Upper lobe of right lung (tissue), 1 donor: Measurements from ENCODE around the gene OTUB2. TPM values are rescaled to one million over a fixed set of nuclear protein-coding genes. Genes with fewer than 3 reads are reported as not detected.

ENCODE experiments used
- ATAC-seq: fragments of 200-7000 bp; cut with Tn5 transposase; one replicate; pipeline ENCODE4 v1.9.1; 2020; ENCODE audit warnings: mild to moderate bottlenecking, moderate library complexity
- DNase-seq: peaks from one replicate; pipeline ENCODE4 v3.0.0-alpha.2; 2020
- H3K27ac ChIP-seq: fragments of 200-600 bp; one replicate; pipeline ENCODE4 v1.8.0; 2022
- H3K27me3 ChIP-seq: fragments of 200-600 bp; one replicate; pipeline ENCODE4 v1.8.0; 2022; ENCODE audit warnings: mild to moderate bottlenecking
- H3K36me3 ChIP-seq: fragments of 200-600 bp; one replicate; pipeline ENCODE4 v1.8.0; 2022
- H3K4me1 ChIP-seq: fragments of 200-600 bp; one replicate; pipeline ENCODE4 v1.8.0; 2022
- H3K4me3 ChIP-seq: fragments of 200-600 bp; one replicate; pipeline ENCODE4 v1.8.0; 2022; ENCODE audit warnings: mild to moderate bottlenecking
- H3K9me3 ChIP-seq: fragments of 200-600 bp; one replicate; pipeline ENCODE4 v1.8.0; 2022
- intact Hi-C: fragments of 100-400 bp; cut with DNase I; formaldehyde crosslinking; loops from one replicate; pipeline ENCODE4 v1.11.0; 2022
- total RNA-seq: library from RNA; stranded (reverse); fragmentation: NEBNext Ultra II Directional; extraction: Animal tissue kit (Norgen Biotek cat#: 25700); gene quantifications from one replicate; pipeline ENCODE4 v1.2.1, GENCODE V29; 2021
- TF ChIP-seq, protein P1 (sequence below): fragments of 200-600 bp; IDR thresholded peaks from one replicate; pipeline ENCODE4 v1.8.0; 2022; ENCODE audit warnings: antibody characterized with exemption
- donor health status: DM: no; HTN: yes; CAD: no; lungs with severe emphysema.

Gene OTUB2
- total RNA-seq, 1 donor from 2014 or later: 1.0 TPM

DNA sequence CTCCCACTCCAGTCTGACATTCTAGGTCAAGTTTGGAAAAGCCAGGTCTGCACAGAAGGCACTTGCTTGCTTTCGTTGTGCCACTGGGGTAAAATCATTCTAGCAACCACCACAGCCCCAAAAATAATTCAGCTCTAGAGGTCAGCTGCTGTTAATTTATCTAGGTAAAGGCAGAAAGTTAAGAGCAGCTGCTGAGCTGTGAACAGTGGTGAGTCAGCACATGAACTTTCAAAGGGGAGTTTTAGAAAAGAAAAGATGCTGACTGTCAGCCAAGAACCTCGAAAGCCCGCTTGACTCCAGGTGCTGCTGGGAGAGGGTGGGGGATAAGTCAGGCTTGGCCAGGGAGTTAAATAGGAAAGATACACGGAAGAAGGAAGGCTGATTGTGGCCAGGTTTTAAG is 16.4 kb upstream of the OTUB2 start:
- Histone ChIP-seq H3K36me3 (no peaks in the 10 kb centered on the region), H3K4me1 (no peaks in the 10 kb centered on the region), H3K4me3 (no peak overlapping the region), H3K27ac (no peak overlapping the region), H3K27me3 (no peaks in the 10 kb centered on the region), H3K9me3 (no peaks in the 10 kb centered on the region)
- DNase-seq (no peak), ATAC-seq (no peak)
- intact Hi-C loops: no loop called here
- TF ChIP-seq, protein P1, sequence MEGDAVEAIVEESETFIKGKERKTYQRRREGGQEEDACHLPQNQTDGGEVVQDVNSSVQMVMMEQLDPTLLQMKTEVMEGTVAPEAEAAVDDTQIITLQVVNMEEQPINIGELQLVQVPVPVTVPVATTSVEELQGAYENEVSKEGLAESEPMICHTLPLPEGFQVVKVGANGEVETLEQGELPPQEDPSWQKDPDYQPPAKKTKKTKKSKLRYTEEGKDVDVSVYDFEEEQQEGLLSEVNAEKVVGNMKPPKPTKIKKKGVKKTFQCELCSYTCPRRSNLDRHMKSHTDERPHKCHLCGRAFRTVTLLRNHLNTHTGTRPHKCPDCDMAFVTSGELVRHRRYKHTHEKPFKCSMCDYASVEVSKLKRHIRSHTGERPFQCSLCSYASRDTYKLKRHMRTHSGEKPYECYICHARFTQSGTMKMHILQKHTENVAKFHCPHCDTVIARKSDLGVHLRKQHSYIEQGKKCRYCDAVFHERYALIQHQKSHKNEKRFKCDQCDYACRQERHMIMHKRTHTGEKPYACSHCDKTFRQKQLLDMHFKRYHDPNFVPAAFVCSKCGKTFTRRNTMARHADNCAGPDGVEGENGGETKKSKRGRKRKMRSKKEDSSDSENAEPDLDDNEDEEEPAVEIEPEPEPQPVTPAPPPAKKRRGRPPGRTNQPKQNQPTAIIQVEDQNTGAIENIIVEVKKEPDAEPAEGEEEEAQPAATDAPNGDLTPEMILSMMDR: no peak

DNA sequence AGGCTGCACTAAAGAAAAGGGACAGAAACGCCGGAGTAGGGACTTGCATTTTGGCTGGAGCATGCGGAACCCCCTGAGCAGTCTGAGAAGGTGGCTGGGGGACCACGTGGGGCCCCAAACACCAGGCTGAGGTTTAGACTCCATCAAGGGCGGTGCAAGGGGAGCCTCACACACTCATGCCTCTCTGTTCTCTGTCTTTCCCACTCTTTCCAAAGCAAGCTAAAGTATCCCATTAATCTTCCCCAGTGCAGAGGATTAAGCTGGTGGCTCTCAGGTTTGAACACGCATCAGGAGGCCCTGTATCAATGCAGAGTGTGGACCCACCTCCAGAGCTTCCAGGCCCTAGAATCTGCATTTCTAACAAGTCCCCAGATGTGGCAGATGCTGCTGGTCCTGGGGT is 15.5 kb upstream of the OTUB2 start:
- H3K4me1 ChIP-seq: no peaks in the 10 kb centered on the region
- DNase-seq (no peak), ATAC-seq (no peak)
- no peak overlapping the region for H3K4me3 ChIP-seq
- TF ChIP-seq, protein P1: no peak
- H3K27me3 ChIP-seq: no peaks in the 10 kb centered on the region
- no peaks in the 10 kb centered on the region for H3K36me3 ChIP-seq
- no peaks in the 10 kb centered on the region for H3K9me3 ChIP-seq
- intact Hi-C loops: no loop called here
- H3K27ac ChIP-seq: no peak overlapping the region

DNA sequence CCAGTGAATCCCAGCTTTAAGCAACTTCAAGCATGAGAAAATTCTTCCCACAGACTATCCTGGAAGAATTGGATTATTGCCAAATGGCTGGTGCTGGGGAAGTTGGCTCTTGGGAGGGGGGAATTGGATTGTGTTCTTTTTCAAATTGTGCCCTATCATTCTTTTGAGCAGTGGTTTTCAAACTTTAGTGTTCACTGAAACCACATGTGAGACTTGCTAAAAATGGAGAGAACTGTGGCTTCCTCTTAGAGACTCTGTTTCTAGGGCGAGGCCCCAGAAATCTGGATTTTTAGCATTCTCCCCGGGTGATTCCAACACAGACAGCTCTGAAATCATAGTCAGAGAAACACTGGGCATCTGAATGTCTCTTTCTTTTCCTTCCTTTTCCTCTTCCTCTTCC is 14.3 kb upstream of the OTUB2 start:
- DNase-seq (no peak), ATAC-seq (no peak)
- intact Hi-C loops: no loop called here

DNA sequence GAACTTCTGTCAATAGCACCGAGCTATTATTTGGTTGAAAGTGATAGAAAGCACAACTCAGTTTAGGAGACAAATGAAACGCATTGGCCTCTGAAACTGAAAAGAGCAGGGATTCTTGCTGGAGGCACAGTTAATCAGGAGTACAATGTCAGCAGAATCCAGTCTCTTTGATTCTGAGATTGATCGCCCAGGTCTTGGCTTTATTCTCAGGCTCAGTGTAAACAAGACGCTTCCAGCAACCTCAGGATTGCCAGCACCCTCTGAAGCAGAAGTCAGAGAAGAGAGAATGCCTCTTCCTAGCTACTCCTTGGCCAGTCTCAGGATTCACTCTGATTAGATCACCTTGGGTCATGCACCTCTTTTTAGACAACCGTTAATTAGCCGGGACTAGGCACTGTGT is 11.8 kb upstream of the OTUB2 start:
- no peaks in the 10 kb centered on the region for H3K9me3 ChIP-seq
- TF ChIP-seq, protein P1: no peak
- no peaks in the 10 kb centered on the region for H3K36me3 ChIP-seq
- H3K4me1 ChIP-seq: no peaks in the 10 kb centered on the region
- DNase-seq: no peak
- no peaks in the 10 kb centered on the region for H3K27me3 ChIP-seq
- no peak for ATAC-seq
- no peak overlapping the region for H3K27ac ChIP-seq
- intact Hi-C loops: no loop called here
- no peak overlapping the region for H3K4me3 ChIP-seq

More for the DNA sequence above, 14.3 kb upstream of the OTUB2 start:
- H3K9me3 ChIP-seq: no peaks in the 10 kb centered on the region
- TF ChIP-seq, protein P1: no peak
- no peaks in the 10 kb centered on the region for H3K36me3 ChIP-seq
- H3K27me3 ChIP-seq: no peaks in the 10 kb centered on the region
- H3K27ac ChIP-seq: no peak overlapping the region
- H3K4me1 ChIP-seq: no peaks in the 10 kb centered on the region
- H3K4me3 ChIP-seq: no peak overlapping the region

DNA sequence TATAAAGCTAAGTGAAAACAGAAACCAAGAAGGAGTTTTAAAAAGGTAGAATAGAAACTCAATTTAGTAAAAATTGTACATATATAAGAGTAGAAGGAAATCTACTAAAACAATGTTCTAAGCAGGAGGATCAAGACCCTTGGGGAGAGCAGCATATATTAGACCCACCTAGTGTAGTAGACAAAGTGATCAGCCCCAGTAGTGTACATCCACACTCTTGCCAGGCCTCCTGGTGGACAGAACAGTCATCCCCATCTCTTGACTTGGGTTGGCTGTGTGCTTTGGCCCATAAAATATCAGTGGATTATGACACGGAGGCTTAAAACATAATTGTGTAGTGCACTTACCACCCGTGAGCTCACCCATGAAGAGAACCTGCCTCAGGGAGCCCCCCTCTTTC is 10.9 kb upstream of the OTUB2 start:
- no peaks in the 10 kb centered on the region for H3K36me3 ChIP-seq
- TF ChIP-seq, protein P1: no peak
- H3K9me3 ChIP-seq: no peaks in the 10 kb centered on the region
- no peaks in the 10 kb centered on the region for H3K4me1 ChIP-seq
- intact Hi-C loops: no loop called here
- H3K27ac ChIP-seq: no peak overlapping the region
- DNase-seq: no peak
- ATAC-seq: no peak
- H3K27me3 ChIP-seq: no peaks in the 10 kb centered on the region
- no peak overlapping the region for H3K4me3 ChIP-seq

DNA sequence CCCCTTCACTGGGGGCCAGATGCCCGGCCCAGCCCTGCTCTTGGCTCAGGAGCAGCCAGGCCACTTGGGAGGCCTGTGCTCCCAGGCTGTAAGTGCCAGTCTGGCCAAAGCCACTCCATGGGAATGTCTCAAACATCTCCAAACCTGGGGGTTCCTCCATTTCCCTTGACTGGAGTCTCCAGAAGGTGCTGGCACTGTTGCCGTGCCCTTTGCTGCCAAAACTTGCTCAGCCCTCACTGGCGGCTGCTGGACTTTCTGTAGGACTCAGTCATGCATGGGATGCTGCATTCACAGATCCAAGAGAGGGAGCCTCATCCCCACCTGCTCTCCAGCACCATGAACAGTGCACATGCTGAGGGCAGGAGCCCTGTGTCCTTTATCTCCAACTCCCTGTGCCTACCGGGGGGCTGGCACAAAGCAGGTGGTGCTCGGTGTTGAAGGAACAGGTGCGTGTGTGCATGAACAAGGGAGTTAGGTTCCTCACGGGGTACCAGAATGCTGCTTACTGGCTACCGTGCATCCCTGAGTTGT is 9.6 kb upstream of the OTUB2 start:
- intact Hi-C loops: no loop called here

More for the DNA sequence above, 9.6 kb upstream of the OTUB2 start:
- Histone ChIP-seq H3K27ac (no peak overlapping the region), H3K9me3 (no peaks in the 10 kb centered on the region), H3K27me3 (no peaks in the 10 kb centered on the region), H3K4me3 (no peak overlapping the region), H3K36me3 (no peaks in the 10 kb centered on the region), H3K4me1 (no peaks in the 10 kb centered on the region)
- ATAC-seq: no peak
- TF ChIP-seq, protein P1: no peak
- no peak for DNase-seq
